GM12878 (cell line): Measurements from ENCODE around the gene CLDN7. TPM values are rescaled to one million over a fixed set of nuclear protein-coding genes. Genes with fewer than 3 reads are reported as not detected.

Experiments used
- ATAC-seq: fragments of 200-7000 bp; cut with Tn5 transposase; 3 replicates; pipeline ENCODE4 v1.9.1; 2020; ENCODE audit warnings: mild to moderate bottlenecking, moderate library complexity
- BruUV-seq: library from RNA; stranded (reverse); fragments of 400-500 nt; replicated peaks from 2 replicates; lab custom pipeline; 2021; lab: Mats Ljungman, UMichigan
- CTCF ChIA-PET: fragments of 300-600 bp; sonication (Branson Sonifier 250); formaldehyde crosslinking; extraction: SDS; loops from one replicate; lab custom pipeline; 2021; ENCODE audit warnings: inconsistent platforms; lab: Yijun Ruan, JAX
- POLR2A ChIA-PET: fragments of 350-600 bp; formaldehyde crosslinking; extraction: SDS; loops from one replicate; lab custom pipeline; 2021; ENCODE audit warnings: inconsistent platforms; lab: Charles Lee
- RAD21 ChIA-PET: fragments of 300-600 bp; sonication (Branson Sonifier 250); formaldehyde crosslinking; loops from one replicate; lab custom pipeline; 2023; ENCODE audit warnings: antibody characterized with exemption; ENCODE audit not compliant: unreplicated experiment; lab: Charles Lee
- SMC1A ChIA-PET: fragments of 300-600 bp; sonication (Branson Sonifier 250); formaldehyde crosslinking; loops from one replicate; lab custom pipeline; 2023; ENCODE audit not compliant: unreplicated experiment, uncharacterized antibody; lab: Charles Lee
- DNase-seq: peaks from one replicate; pipeline ENCODE4 v3.0.0-alpha.2; 2011; ENCODE audit warnings: low read depth, low spot score
- FAIRE-seq: peaks from 3 replicates; lab custom pipeline; 2011; peaks lifted over from hg19 to GRCh38; lab: Jason Lieb, UNC
- H2AFZ ChIP-seq: 2 replicates; pipeline ENCODE4 v1.6.0; 2011; ENCODE audit warnings: low read depth, low read length, control low read depth; ENCODE audit not compliant: control insufficient read depth
- H3K27ac ChIP-seq: 2 replicates; pipeline ENCODE4 v1.5.1; 2011; ENCODE audit warnings: control low read depth; ENCODE audit not compliant: control insufficient read depth, insufficient read depth
- H3K27me3 ChIP-seq, 2 experiments: replicated peaks in 1 of 2; 2 replicates each; pipeline versions ENCODE4 v1.6.0 to v1.6.1; 2011; ENCODE audit warnings: low read length in 1 of 2; ENCODE audit not compliant: control insufficient read depth in 2 of 2, insufficient read depth in 2 of 2
- H3K36me3 ChIP-seq, 2 experiments: 2 replicates each; pipeline ENCODE4 v1.5.1; 2011; ENCODE audit warnings: low read length in 1 of 2; ENCODE audit not compliant: control insufficient read depth in 2 of 2, insufficient read depth in 2 of 2
- H3K4me1 ChIP-seq: 2 replicates; pipeline ENCODE4 v1.6.1; 2011; ENCODE audit warnings: mild to moderate bottlenecking, low read length, moderate library complexity, mixed read lengths; ENCODE audit not compliant: control insufficient read depth, insufficient read depth
- H3K4me2 ChIP-seq: 2 replicates; pipeline ENCODE4 v1.6.0; 2011; ENCODE audit warnings: control low read depth; ENCODE audit not compliant: control insufficient read depth, insufficient read depth
- H3K4me3 ChIP-seq: fragments of 200-600 bp; sonication (generic); 2 replicates; pipeline ENCODE4 v1.5.1; 2016
- H3K79me2 ChIP-seq: 2 replicates; pipeline ENCODE4 v1.6.0; 2011; ENCODE audit warnings: low read length; ENCODE audit not compliant: control insufficient read depth, insufficient read depth
- H3K9ac ChIP-seq: 2 replicates; pipeline ENCODE4 v1.8.0; 2011; ENCODE audit warnings: low read length, control low read depth, mixed read lengths; ENCODE audit not compliant: control insufficient read depth, insufficient read depth
- H3K9me3 ChIP-seq: replicated peaks from 3 replicates; pipeline ENCODE4 v1.5.1; 2011; ENCODE audit warnings: mild to moderate bottlenecking, low read length; ENCODE audit not compliant: control insufficient read depth, insufficient read depth
- H4K20me1 ChIP-seq: 2 replicates; pipeline ENCODE4 v1.6.0; 2011; ENCODE audit not compliant: control insufficient read depth, insufficient read depth
- DPF2 ChIP-seq: fragments of 450-650 bp; IDR thresholded peaks from 2 replicates; pipeline ENCODE4 v1.6.1; 2017; ENCODE audit warnings: mild to moderate bottlenecking
- E4F1 ChIP-seq: fragments of 450-650 bp; IDR thresholded peaks from 2 replicates; pipeline ENCODE4 v1.6.1; 2018; ENCODE audit warnings: borderline replicate concordance, mild to moderate bottlenecking; ENCODE audit not compliant: partially characterized antibody
- MEF2B ChIP-seq: fragments of 450-650 bp; IDR thresholded peaks from 2 replicates; pipeline ENCODE4 v1.6.1; 2018; ENCODE audit warnings: mild to moderate bottlenecking, moderate library complexity; ENCODE audit not compliant: partially characterized antibody, poor library complexity, severe bottlenecking
- MYB ChIP-seq: fragments of 150-350 bp; IDR thresholded peaks from 2 replicates; pipeline ENCODE4 v1.6.1; 2014; ENCODE audit warnings: mild to moderate bottlenecking, low read depth, low read length, borderline replicate concordance
- NFYB ChIP-seq: IDR thresholded peaks from 2 replicates; pipeline ENCODE4 v1.6.1; 2011; ENCODE audit warnings: low read depth, mild to moderate bottlenecking, low read length, improper control_type of control experiment, moderate library complexity; ENCODE audit not compliant: insufficient read depth
- PBX3 ChIP-seq: IDR thresholded peaks from 2 replicates; pipeline ENCODE4 v1.6.1; 2011; ENCODE audit warnings: mild to moderate bottlenecking, low read depth, low read length, moderate library complexity; ENCODE audit not compliant: insufficient replicate concordance
- SREBF1 ChIP-seq: IDR thresholded peaks from 2 replicates; pipeline ENCODE4 v1.6.1; 2012; ENCODE audit warnings: mild to moderate bottlenecking, low read length
- SREBF2 ChIP-seq: IDR thresholded peaks from 2 replicates; pipeline ENCODE4 v1.6.1; 2012; ENCODE audit warnings: mild to moderate bottlenecking, low read length
- ZNF207 ChIP-seq: fragments of 450-650 bp; IDR thresholded peaks from 2 replicates; pipeline ENCODE4 v1.6.1; 2014; ENCODE audit warnings: antibody characterized with exemption, mild to moderate bottlenecking, borderline replicate concordance
- ZNF622 ChIP-seq: fragments of 450-650 bp; IDR thresholded peaks from 2 replicates; pipeline ENCODE4 v1.6.1; 2017; ENCODE audit warnings: mild to moderate bottlenecking, inconsistent platforms
- whole genome bisulfite sequencing: methylation state at CpG from one replicate; pipeline ENCODE4 v1.1.6; 2016; ENCODE audit warnings: low lambda C conversion rate; ENCODE audit not compliant: insufficient replicate concordance, insufficient coverage; ENCODE audit errors: missing lambda C conversion rate; 5-methylcytosine and 5-hydroxymethylcytosine counted together
- in situ Hi-C: fragments of 300-500 bp; cut with MboI; formaldehyde crosslinking; loops from 9 replicates; pipeline ENCODE4 v1.14.3; 2018; ENCODE audit warnings: mixed read lengths
- intact Hi-C: fragments of 100-400 bp; cut with micrococcal nuclease; formaldehyde crosslinking; loops from one replicate; pipeline ENCODE4 v1.14.2; 2022; ENCODE audit not compliant: unreplicated experiment
- polyA plus RNA-seq, 11 experiments: library from polyadenylated mRNA; depleted of rRNA in 4 of 11; unstranded in 6 of 11; stranded (reverse) in 5 of 11; fragments of >200 nt; fragmentation: Nextera tagmentation in 4 of 11; fragmentation: Illumina TruSeq in 1 of 11; extraction: Ambion mirVana in 4 of 11; extraction: Trizol in 1 of 11; gene quantifications; 1 replicate in 1 of 11; 2 replicates in 10 of 11; pipeline versions ENCODE4 v1.2.1 to v1.2.3, GENCODE V29; 2011 to 2016; ENCODE audit warnings: inconsistent platforms in 2 of 11, missing spikeins in 2 of 11, low read depth in 1 of 11
- total RNA-seq, 4 experiments: library from RNA; depleted of rRNA in 3 of 4; stranded (reverse); fragments of >200 nt in 3 of 4; fragmentation: Illumina TruSeq in 1 of 4; extraction: Trizol in 1 of 4; gene quantifications; 2 replicates each; pipeline versions ENCODE4 v1.2.1 to v1.2.3, GENCODE V29; 2013 to 2021
- TF ChIP-seq, protein P1 (sequence below): IDR thresholded peaks from 2 replicates; pipeline ENCODE4 v1.6.1; 2012; ENCODE audit warnings: low read depth, low read length, improper control_type of control experiment
- TF ChIP-seq, protein P2 (sequence below): IDR thresholded peaks from 2 replicates; pipeline ENCODE4 v1.6.1; 2011; ENCODE audit warnings: borderline replicate concordance, low read depth, mild to moderate bottlenecking, moderate library complexity, mixed read lengths, low read length; ENCODE audit not compliant: insufficient read depth; ENCODE audit errors: extremely low read length
- TF ChIP-seq, protein P3 (sequence below): fragments of 450-650 bp; IDR thresholded peaks from 2 replicates; pipeline ENCODE4 v1.6.1; 2017; ENCODE audit warnings: mild to moderate bottlenecking, moderate library complexity

CLDN7 gene
- total and polyA plus RNA-seq, 10 of the 15 experiments (the other 5 are each of a cell fraction or from before 2014, with no cell fraction given) = 0.19 to 1.3 (median 0.36) TPM; not detected in 5

- BruUV-seq = no TSS peak
- ChIA-PET CTCF (no interaction called here), SMC1A (no interaction called here), RAD21 (no interaction called here), POLR2A (no interaction called here)
- no peak within 1 kb of the TSS for H3K9ac ChIP-seq
- no peaks in the 10 kb centered on the region for H3K79me2 ChIP-seq
- FAIRE-seq = no peak
- in situ Hi-C loops = loop anchor here (5.0 kb wide), 1 partner anchor 252 kb away; the partner anchor contains the start of gene SLC16A11
- peaks cover 3 to 5% of the 10 kb centered on the region in 2 experiments for H3K27me3 ChIP-seq
- H3K27ac ChIP-seq = no peak within 1 kb of the TSS
- intact Hi-C loops = loop anchor here (5.0 kb wide), 1 partner anchor 82 kb away; no protein-coding TSS in a partner anchor
- ATAC-seq = peak; percentile 65
- H4K20me1 ChIP-seq = no peaks in the 10 kb centered on the region
- H3K4me1 ChIP-seq = peaks cover 3% of the 10 kb centered on the region
- WGBS = 2% methylated on average over 27 of the region's 57 CpGs
- peak within 1 kb of the TSS; percentile 22; the same call in 1 of the 2 replicates for H3K4me3 ChIP-seq
- H3K36me3 ChIP-seq = no peaks in the 10 kb centered on the region
- H3K9me3 ChIP-seq = no peaks in the 10 kb centered on the region
- peak within 1 kb of the TSS; percentile 94 for H3K4me2 ChIP-seq
- H2AFZ ChIP-seq = peak within 1 kb of the TSS; percentile 39; the same call in 1 of the 2 replicates
- DNase-seq = no peak
- TF ChIP-seq ZNF207 (no peak), NFYB (peak; percentile 47; the same call in 1 of the 2 replicates), MYB (no peak), E4F1 (no peak), SREBF2 (no peak), PBX3 (no peak), MEF2B (no peak), SREBF1 (no peak), ZNF622 (no peak), DPF2 (no peak)
- TF ChIP-seq, protein P1, sequence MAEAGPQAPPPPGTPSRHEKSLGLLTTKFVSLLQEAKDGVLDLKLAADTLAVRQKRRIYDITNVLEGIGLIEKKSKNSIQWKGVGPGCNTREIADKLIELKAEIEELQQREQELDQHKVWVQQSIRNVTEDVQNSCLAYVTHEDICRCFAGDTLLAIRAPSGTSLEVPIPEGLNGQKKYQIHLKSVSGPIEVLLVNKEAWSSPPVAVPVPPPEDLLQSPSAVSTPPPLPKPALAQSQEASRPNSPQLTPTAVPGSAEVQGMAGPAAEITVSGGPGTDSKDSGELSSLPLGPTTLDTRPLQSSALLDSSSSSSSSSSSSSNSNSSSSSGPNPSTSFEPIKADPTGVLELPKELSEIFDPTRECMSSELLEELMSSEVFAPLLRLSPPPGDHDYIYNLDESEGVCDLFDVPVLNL = peak; percentile 72
- TF ChIP-seq, protein P2, sequence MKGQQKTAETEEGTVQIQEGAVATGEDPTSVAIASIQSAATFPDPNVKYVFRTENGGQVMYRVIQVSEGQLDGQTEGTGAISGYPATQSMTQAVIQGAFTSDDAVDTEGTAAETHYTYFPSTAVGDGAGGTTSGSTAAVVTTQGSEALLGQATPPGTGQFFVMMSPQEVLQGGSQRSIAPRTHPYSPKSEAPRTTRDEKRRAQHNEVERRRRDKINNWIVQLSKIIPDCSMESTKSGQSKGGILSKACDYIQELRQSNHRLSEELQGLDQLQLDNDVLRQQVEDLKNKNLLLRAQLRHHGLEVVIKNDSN = peak; percentile 73
- TF ChIP-seq, protein P3, sequence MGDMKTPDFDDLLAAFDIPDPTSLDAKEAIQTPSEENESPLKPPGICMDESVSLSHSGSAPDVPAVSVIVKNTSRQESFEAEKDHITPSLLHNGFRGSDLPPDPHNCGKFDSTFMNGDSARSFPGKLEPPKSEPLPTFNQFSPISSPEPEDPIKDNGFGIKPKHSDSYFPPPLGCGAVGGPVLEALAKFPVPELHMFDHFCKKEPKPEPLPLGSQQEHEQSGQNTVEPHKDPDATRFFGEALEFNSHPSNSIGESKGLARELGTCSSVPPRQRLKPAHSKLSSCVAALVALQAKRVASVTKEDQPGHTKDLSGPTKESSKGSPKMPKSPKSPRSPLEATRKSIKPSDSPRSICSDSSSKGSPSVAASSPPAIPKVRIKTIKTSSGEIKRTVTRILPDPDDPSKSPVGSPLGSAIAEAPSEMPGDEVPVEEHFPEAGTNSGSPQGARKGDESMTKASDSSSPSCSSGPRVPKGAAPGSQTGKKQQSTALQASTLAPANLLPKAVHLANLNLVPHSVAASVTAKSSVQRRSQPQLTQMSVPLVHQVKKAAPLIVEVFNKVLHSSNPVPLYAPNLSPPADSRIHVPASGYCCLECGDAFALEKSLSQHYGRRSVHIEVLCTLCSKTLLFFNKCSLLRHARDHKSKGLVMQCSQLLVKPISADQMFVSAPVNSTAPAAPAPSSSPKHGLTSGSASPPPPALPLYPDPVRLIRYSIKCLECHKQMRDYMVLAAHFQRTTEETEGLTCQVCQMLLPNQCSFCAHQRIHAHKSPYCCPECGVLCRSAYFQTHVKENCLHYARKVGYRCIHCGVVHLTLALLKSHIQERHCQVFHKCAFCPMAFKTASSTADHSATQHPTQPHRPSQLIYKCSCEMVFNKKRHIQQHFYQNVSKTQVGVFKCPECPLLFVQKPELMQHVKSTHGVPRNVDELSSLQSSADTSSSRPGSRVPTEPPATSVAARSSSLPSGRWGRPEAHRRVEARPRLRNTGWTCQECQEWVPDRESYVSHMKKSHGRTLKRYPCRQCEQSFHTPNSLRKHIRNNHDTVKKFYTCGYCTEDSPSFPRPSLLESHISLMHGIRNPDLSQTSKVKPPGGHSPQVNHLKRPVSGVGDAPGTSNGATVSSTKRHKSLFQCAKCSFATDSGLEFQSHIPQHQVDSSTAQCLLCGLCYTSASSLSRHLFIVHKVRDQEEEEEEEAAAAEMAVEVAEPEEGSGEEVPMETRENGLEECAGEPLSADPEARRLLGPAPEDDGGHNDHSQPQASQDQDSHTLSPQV = no peak
Observed at GRCh38 chr17:7294614-7295153, 32.4 kb upstream of the CLDN7 start, which contains the start of gene YBX2. Gene YBX2, minus strand, starts transcription at chr17:7294639. Its CDS starts 139 bp downstream, at chr17:7294500.
